NCI-H510A treated with DMSO at 0.1 percent for 48 hours (cell line): ENCODE results near the gene LRIT3.

Experiments used
- DNase-seq: peaks from one replicate; lab custom pipeline; 2025; lab: John Stamatoyannopoulos, UW

The LRIT3 gene

GRCh38 chr4:109847896-109848442, at the start of gene LRIT3:
LRIT3 (plus strand) TSS chr4:109848107; CDS start chr4:109848202, 95 bp downstream.
- no peak for DNase-seq

- DNase-seq = no peak
Measured at GRCh38 chr4:109798866-109799265, 49.0 kb upstream of the LRIT3 start.

- no peak for DNase-seq
Measured at GRCh38 chr4:109801099-109801789, 46.7 kb upstream of the LRIT3 start.

GRCh38 chr4:109801895-109802319, 46.0 kb upstream of the LRIT3 start, which contains the start of gene CFI:
CFI (minus strand) TSS chr4:109801999; CDS start chr4:109801971, 28 bp downstream.
- DNase-seq = no peak

GRCh38 chr4:109803924-109804571, 43.9 kb upstream of the LRIT3 start:
- peak; percentile 35 for DNase-seq

- no peak for DNase-seq
Measured at GRCh38 chr4:109809655-109810054, 38.3 kb upstream of the LRIT3 start.

- no peak for DNase-seq
Measured at GRCh38 chr4:109810552-109811387, 37.1 kb upstream of the LRIT3 start.

- no peak for DNase-seq
Measured at GRCh38 chr4:109811707-109812106, 36.2 kb upstream of the LRIT3 start.

GRCh38 chr4:109815151-109816081, 32.5 kb upstream of the LRIT3 start, which contains the start of gene GAR1:
GAR1 (plus strand) TSS chr4:109815762; CDS start chr4:109816165, 403 bp downstream.
- peak; percentile 76 for DNase-seq

- no peak for DNase-seq
Measured at GRCh38 chr4:109816082-109816442, 31.8 kb upstream of the LRIT3 start.

GRCh38 chr4:109816894-109817293, 31.0 kb upstream of the LRIT3 start:
- no peak for DNase-seq

GRCh38 chr4:109818268-109818667, 29.6 kb upstream of the LRIT3 start:
- DNase-seq = no peak

GRCh38 chr4:109820563-109820962, 27.3 kb upstream of the LRIT3 start:
- no peak for DNase-seq

GRCh38 chr4:109821185-109821584, 26.7 kb upstream of the LRIT3 start:
- DNase-seq = no peak

- DNase-seq = no peak
Measured at GRCh38 chr4:109826719-109827118, 21.2 kb upstream of the LRIT3 start.

- no peak for DNase-seq
Measured at GRCh38 chr4:109827672-109828071, 20.2 kb upstream of the LRIT3 start, which contains the start of gene RRH. RRH (plus strand) TSS chr4:109827972; CDS start chr4:109828028, 56 bp downstream.

- no peak for DNase-seq
Measured at GRCh38 chr4:109833756-109834155, 14.2 kb upstream of the LRIT3 start.

- no peak for DNase-seq
Measured at GRCh38 chr4:109836985-109837384, 10.9 kb upstream of the LRIT3 start.

GRCh38 chr4:109846395-109847098, 1.4 kb upstream of the LRIT3 start:
- DNase-seq = no peak

GRCh38 chr4:109848501-109848900, 594 bp downstream of the LRIT3 start:
- no peak for DNase-seq
